Body of pancreas (tissue), 4 donors: ENCODE measurements around the gene OR2A7.
"Not testable (repeated sequence)": the region's sequence is repeated elsewhere in the genome, so short reads cannot be mapped to it uniquely, and the experiment has no call there.

ENCODE experiments used
- POLR2A ChIP-seq, 3 donors: fragments of 450-650 bp; IDR thresholded peaks; one replicate each; pipeline ENCODE4 v1.6.1; 2016; ENCODE audit warnings: antibody characterized with exemption in 3 of 3, mild to moderate bottlenecking in 2 of 3
- TF ChIP-seq, protein P1 (sequence below), 7 experiments: fragments of 450-650 bp in 4 of 7; fragments of 200-600 bp in 3 of 7; sonication (generic) in 3 of 7; IDR thresholded peaks; one replicate each; pipeline ENCODE4 v1.5.1; 2016 to 2019; ENCODE audit warnings: antibody characterized with exemption in 7 of 7

DNA sequence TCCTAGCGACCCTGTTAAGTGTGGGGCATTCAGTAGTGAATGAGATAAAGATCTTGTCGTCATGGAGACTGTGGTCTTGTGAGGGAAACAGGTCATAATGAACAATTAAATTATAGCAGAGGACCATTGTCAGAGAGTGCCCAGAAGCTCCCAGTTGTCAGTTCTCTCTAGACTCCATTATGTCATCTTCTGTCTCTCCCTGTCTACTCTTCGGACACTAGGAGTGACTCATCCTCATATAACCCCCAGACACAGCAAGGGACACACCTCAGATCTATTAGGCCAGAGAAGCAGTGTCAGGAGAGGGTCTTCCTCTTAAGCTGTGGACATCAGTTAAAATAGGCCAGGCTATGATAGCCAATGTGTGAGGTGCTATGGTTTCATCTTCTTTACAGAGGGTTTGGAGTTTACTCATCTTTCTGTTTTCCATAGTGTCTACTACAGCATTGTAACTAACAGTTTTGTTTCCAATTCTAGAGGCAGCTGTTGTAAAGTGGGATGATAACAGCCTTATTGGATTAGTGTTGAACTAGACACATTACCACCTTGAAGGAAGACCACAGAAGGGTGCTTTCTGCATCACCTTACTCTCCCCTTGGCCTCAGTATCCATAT is 22.7 kb upstream of the OR2A7 start:
- not testable (repeated sequence) for TF ChIP-seq POLR2A (IDR thresholded peaks at IDR 0.05)
- TF ChIP-seq, protein P1, sequence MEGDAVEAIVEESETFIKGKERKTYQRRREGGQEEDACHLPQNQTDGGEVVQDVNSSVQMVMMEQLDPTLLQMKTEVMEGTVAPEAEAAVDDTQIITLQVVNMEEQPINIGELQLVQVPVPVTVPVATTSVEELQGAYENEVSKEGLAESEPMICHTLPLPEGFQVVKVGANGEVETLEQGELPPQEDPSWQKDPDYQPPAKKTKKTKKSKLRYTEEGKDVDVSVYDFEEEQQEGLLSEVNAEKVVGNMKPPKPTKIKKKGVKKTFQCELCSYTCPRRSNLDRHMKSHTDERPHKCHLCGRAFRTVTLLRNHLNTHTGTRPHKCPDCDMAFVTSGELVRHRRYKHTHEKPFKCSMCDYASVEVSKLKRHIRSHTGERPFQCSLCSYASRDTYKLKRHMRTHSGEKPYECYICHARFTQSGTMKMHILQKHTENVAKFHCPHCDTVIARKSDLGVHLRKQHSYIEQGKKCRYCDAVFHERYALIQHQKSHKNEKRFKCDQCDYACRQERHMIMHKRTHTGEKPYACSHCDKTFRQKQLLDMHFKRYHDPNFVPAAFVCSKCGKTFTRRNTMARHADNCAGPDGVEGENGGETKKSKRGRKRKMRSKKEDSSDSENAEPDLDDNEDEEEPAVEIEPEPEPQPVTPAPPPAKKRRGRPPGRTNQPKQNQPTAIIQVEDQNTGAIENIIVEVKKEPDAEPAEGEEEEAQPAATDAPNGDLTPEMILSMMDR (IDR thresholded peaks at IDR 0.05), result not testable (repeated sequence)
